GM12874 (cell line): Measurements from ENCODE around the gene PGR.

Source experiments
- CTCF ChIP-seq: IDR thresholded peaks from 2 replicates; pipeline ENCODE4 v1.5.1; 2011; ENCODE audit warnings: low read depth, mild to moderate bottlenecking, control low read depth, low read length, moderate library complexity; ENCODE audit not compliant: insufficient read depth

Gene PGR

GRCh38 chr11:101030015-101030414 lies 99.6 kb downstream of the PGR start:
- no peak for TF ChIP-seq CTCF

GRCh38 chr11:101028644-101029043 lies 101.0 kb downstream of the PGR start:
- TF ChIP-seq CTCF = no peak

GRCh38 chr11:101022256-101022655 lies 107.4 kb downstream of the PGR start:
- no peak for TF ChIP-seq CTCF

GRCh38 chr11:101019870-101020269 lies 109.7 kb downstream of the PGR start:
- no peak for TF ChIP-seq CTCF

- no peak for TF ChIP-seq CTCF
These were observed 114.9 kb downstream of the PGR start for GRCh38 chr11:101014600-101015285.

GRCh38 chr11:101011881-101012280 lies 117.7 kb downstream of the PGR start:
- no peak for TF ChIP-seq CTCF

- TF ChIP-seq CTCF = no peak
These were observed 118.7 kb downstream of the PGR start for GRCh38 chr11:101010899-101011298.
